Measurements from ENCODE around the gene ELP4.

DNA sequence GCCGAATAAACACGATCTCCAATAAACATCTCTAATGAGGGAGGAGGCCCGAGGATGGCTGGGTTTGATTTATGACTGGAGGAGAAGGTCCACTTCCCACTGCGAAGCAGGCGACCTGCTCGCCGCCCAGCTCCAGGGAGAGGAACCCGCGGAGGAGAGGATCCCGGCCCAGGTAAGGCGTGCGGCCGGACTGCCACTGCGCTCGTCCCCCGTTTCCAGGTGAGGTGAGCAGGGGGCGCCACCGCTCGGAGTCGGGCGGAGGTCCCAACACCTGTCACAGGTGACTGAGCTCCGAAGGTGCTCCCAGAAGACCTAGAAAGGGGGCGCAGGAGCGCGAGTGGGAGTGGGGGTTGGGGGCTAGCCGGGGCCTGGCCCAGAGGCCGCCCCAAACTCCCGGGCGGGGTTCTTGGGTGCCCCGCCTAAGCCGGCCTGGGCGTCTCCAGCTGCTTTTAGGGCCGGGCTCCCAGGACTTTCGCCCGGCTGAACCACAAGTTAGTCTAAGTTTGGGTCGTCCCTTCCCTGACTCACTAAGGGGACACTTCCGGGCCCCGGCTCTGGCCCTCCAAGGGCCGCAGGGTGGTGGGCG lies 307.0 kb downstream of the ELP4 start:
- TF ChIP-seq CTCF (conservative IDR thresholded peaks at IDR 0.05; ENCODE audit: low read depth, low read length), result no peak
- TF ChIP-seq EZH2 (IDR thresholded peaks at IDR 0.05; ENCODE audit: low read length, unreplicated experiment), result no peak
- no peak for TF ChIP-seq EZH2phosphoT487 (IDR thresholded peaks at IDR 0.05; ENCODE audit: borderline replicate concordance, low read length)

Measured in PC-3 (cell line).